ENCODE data around the gene NEB. TPM values are rescaled to one million over a fixed set of nuclear protein-coding genes. Genes with fewer than 3 reads are reported as not detected.
"Not testable (repeated sequence)": the region's sequence is repeated elsewhere in the genome, so short reads cannot be mapped to it uniquely, and the experiment has no call there.

Gene NEB
- total RNA-seq, 2 experiments from 2014 or later, result 0.40 to 0.48 TPM

- H3K27me3 Mint-ChIP-seq; H3K4me3 Mint-ChIP-seq; H3K36me3 Mint-ChIP-seq (ENCODE audit: low read depth); POLR2A ChIA-PET; H3K27ac Mint-ChIP-seq; DNase-seq; H3K4me1 Mint-ChIP-seq; H3K9me3 Mint-ChIP-seq; CTCF ChIA-PET: not testable (repeated sequence)
These were observed 11.0 kb upstream of the NEB start for GRCh38 chr2:151745261-151745660.

- CTCF ChIA-PET, result no interaction called here
- POLR2A ChIA-PET, result no interaction called here
- Mint-ChIP-seq H3K27ac (no peak overlapping the region), H3K27me3 (peaks cover 8% of the 10 kb centered on the region), H3K4me1 (no peaks in the 10 kb centered on the region), H3K36me3 (ENCODE audit: low read depth) (no peaks in the 10 kb centered on the region), H3K9me3 (no peaks in the 10 kb centered on the region), H3K4me3 (no peak overlapping the region)
- DNase-seq, result no peak
These were observed 3.9 kb downstream of the NEB start for GRCh38 chr2:151730262-151730975.

GRCh38 chr2:151729837-151730236, 4.4 kb downstream of the NEB start:
- Mint-ChIP-seq H3K9me3 (no peaks in the 10 kb centered on the region), H3K4me1 (no peaks in the 10 kb centered on the region), H3K27ac (no peak overlapping the region), H3K27me3 (peaks cover 8% of the 10 kb centered on the region), H3K4me3 (no peak overlapping the region), H3K36me3 (ENCODE audit: low read depth) (no peaks in the 10 kb centered on the region)
- POLR2A ChIA-PET, result no interaction called here
- CTCF ChIA-PET, result no interaction called here
- no peak for DNase-seq

- Mint-ChIP-seq H3K36me3 (ENCODE audit: low read depth) (no peaks in the 10 kb centered on the region), H3K9me3 (no peaks in the 10 kb centered on the region), H3K27ac (no peak overlapping the region), H3K4me1 (no peaks in the 10 kb centered on the region), H3K4me3 (no peak overlapping the region), H3K27me3 (peaks cover 10% of the 10 kb centered on the region)
- ChIA-PET POLR2A (no interaction called here), CTCF (no interaction called here)
- DNase-seq, result no peak
These were observed 4.9 kb downstream of the NEB start for GRCh38 chr2:151729415-151729811.

GRCh38 chr2:151728804-151729414, 5.4 kb downstream of the NEB start:
- POLR2A ChIA-PET, result no interaction called here
- no peaks in the 10 kb centered on the region for H3K9me3 Mint-ChIP-seq
- H3K27ac Mint-ChIP-seq, result no peak overlapping the region
- H3K27me3 Mint-ChIP-seq, result peaks cover 12% of the 10 kb centered on the region
- DNase-seq, result no peak
- no peak overlapping the region for H3K4me3 Mint-ChIP-seq
- no peaks in the 10 kb centered on the region for H3K4me1 Mint-ChIP-seq
- CTCF ChIA-PET, result no interaction called here
- H3K36me3 Mint-ChIP-seq (ENCODE audit: low read depth), result no peaks in the 10 kb centered on the region

GRCh38 chr2:151727593-151728552, 6.4 kb downstream of the NEB start:
- Mint-ChIP-seq H3K27me3 (peaks cover 10% of the 10 kb centered on the region), H3K27ac (no peak overlapping the region)

GRCh38 chr2:151721161-151721560, 13.1 kb downstream of the NEB start:
- Mint-ChIP-seq H3K4me3 (no peak overlapping the region), H3K9me3 (no peaks in the 10 kb centered on the region), H3K27ac (no peak overlapping the region), H3K36me3 (ENCODE audit: low read depth) (no peaks in the 10 kb centered on the region), H3K4me1 (no peaks in the 10 kb centered on the region), H3K27me3 (peaks cover 8% of the 10 kb centered on the region)
- CTCF ChIA-PET, result no interaction called here
- DNase-seq, result no peak
- POLR2A ChIA-PET, result no interaction called here

More at GRCh38 chr2:151727593-151728552, 6.4 kb downstream of the NEB start:
- no peaks in the 10 kb centered on the region for H3K4me1 Mint-ChIP-seq
- POLR2A ChIA-PET, result no interaction called here
- H3K36me3 Mint-ChIP-seq (ENCODE audit: low read depth), result no peaks in the 10 kb centered on the region
- CTCF ChIA-PET, result no interaction called here
- H3K9me3 Mint-ChIP-seq, result no peaks in the 10 kb centered on the region
- DNase-seq, result no peak
- no peak overlapping the region for H3K4me3 Mint-ChIP-seq

GRCh38 chr2:151720521-151720920, 13.8 kb downstream of the NEB start:
- POLR2A ChIA-PET, result no interaction called here
- no peak overlapping the region for H3K27ac Mint-ChIP-seq

GRCh38 chr2:151718796-151719195, 15.5 kb downstream of the NEB start:
- Mint-ChIP-seq H3K27me3 (peaks cover 3% of the 10 kb centered on the region), H3K27ac (no peak overlapping the region), H3K4me3 (no peak overlapping the region), H3K36me3 (ENCODE audit: low read depth) (no peaks in the 10 kb centered on the region), H3K9me3 (no peaks in the 10 kb centered on the region), H3K4me1 (no peaks in the 10 kb centered on the region)
- ChIA-PET POLR2A (no interaction called here), CTCF (interaction anchor here (0.8 kb wide), 1 partner anchor 336 kb away, joined by 3 read pairs; no protein-coding TSS in a partner anchor)
- no peak for DNase-seq

More at GRCh38 chr2:151720521-151720920, 13.8 kb downstream of the NEB start:
- no peak for DNase-seq
- no peaks in the 10 kb centered on the region for H3K36me3 Mint-ChIP-seq (ENCODE audit: low read depth)
- peaks cover 8% of the 10 kb centered on the region for H3K27me3 Mint-ChIP-seq
- H3K4me1 Mint-ChIP-seq, result no peaks in the 10 kb centered on the region
- no peaks in the 10 kb centered on the region for H3K9me3 Mint-ChIP-seq
- no peak overlapping the region for H3K4me3 Mint-ChIP-seq
- CTCF ChIA-PET, result interaction anchor here (0.7 kb wide), 1 partner anchor 122 kb away, joined by 3 read pairs; no protein-coding TSS in a partner anchor

- H3K27ac Mint-ChIP-seq, result no peak overlapping the region
- H3K36me3 Mint-ChIP-seq (ENCODE audit: low read depth), result no peaks in the 10 kb centered on the region
- no peaks in the 10 kb centered on the region for H3K4me1 Mint-ChIP-seq
- CTCF ChIA-PET, result interaction anchor here (0.7 to 0.8 kb wide), 2 partner anchors 10 to 337 kb away, joined by 3 to 4 read pairs; no protein-coding TSS in a partner anchor
- H3K27me3 Mint-ChIP-seq, result peaks cover 3% of the 10 kb centered on the region
- H3K9me3 Mint-ChIP-seq, result no peaks in the 10 kb centered on the region
- POLR2A ChIA-PET, result no interaction called here
- DNase-seq, result no peak
- no peak overlapping the region for H3K4me3 Mint-ChIP-seq
These were observed 16.0 kb downstream of the NEB start for GRCh38 chr2:151718247-151718646.

- ChIA-PET CTCF (interaction anchor here (0.8 to 1.1 kb wide), 2 partner anchors 11 to 71 kb away, joined by 3 read pairs; no protein-coding TSS in a partner anchor), POLR2A (no interaction called here)
- H3K36me3 Mint-ChIP-seq (ENCODE audit: low read depth), result no peaks in the 10 kb centered on the region
- H3K27me3 Mint-ChIP-seq, result peaks cover 3% of the 10 kb centered on the region
- no peaks in the 10 kb centered on the region for H3K4me1 Mint-ChIP-seq
- no peak for DNase-seq
- no peaks in the 10 kb centered on the region for H3K9me3 Mint-ChIP-seq
- no peak overlapping the region for H3K27ac Mint-ChIP-seq
- no peak overlapping the region for H3K4me3 Mint-ChIP-seq
These were observed 17.6 kb downstream of the NEB start for GRCh38 chr2:151716721-151717120.

- no peaks in the 10 kb centered on the region for H3K36me3 Mint-ChIP-seq (ENCODE audit: low read depth)
- ChIA-PET POLR2A (no interaction called here), CTCF (interaction anchor here (0.5 kb wide), 1 partner anchor 322 kb away, joined by 3 read pairs; no protein-coding TSS in a partner anchor)
- H3K4me3 Mint-ChIP-seq, result no peak overlapping the region
- DNase-seq, result no peak
- H3K27ac Mint-ChIP-seq, result no peak overlapping the region
- no peaks in the 10 kb centered on the region for H3K9me3 Mint-ChIP-seq
- peaks cover 2% of the 10 kb centered on the region for H3K27me3 Mint-ChIP-seq
- H3K4me1 Mint-ChIP-seq, result no peaks in the 10 kb centered on the region
These were observed 20.9 kb downstream of the NEB start for GRCh38 chr2:151713291-151713903.
